Mesendoderm (in vitro differentiated cells): ENCODE data around the gene SNX12.

Experiments used
- DNase-seq: peaks from one replicate; pipeline ENCODE4 v3.0.0; 2013
- H2AK5ac ChIP-seq: 2 replicates; pipeline ENCODE4 v1.6.1; 2013; ENCODE audit warnings: low read length, inconsistent platforms
- H2BK120ac ChIP-seq: 2 replicates; pipeline ENCODE4 v1.6.1; 2013; ENCODE audit warnings: low read depth, mild to moderate bottlenecking, low read length, moderate library complexity, mixed read lengths
- H2BK15ac ChIP-seq: replicated peaks from 2 replicates; pipeline ENCODE4 v1.6.1; 2013; ENCODE audit warnings: low read depth, mild to moderate bottlenecking, moderate library complexity
- H2BK5ac ChIP-seq: 2 replicates; pipeline ENCODE4 v1.6.1; 2013; ENCODE audit warnings: low read length, inconsistent platforms
- H3K18ac ChIP-seq: 2 replicates; pipeline ENCODE4 v1.6.1; 2013; ENCODE audit warnings: mild to moderate bottlenecking, low read length, mixed read lengths
- H3K23ac ChIP-seq: one replicate; pipeline ENCODE4 v1.6.1; 2013; ENCODE audit warnings: low read length
- H3K27ac ChIP-seq: 2 replicates; pipeline ENCODE4 v1.5.1; 2013; ENCODE audit warnings: low read depth, mild to moderate bottlenecking, inconsistent platforms, low read length, moderate library complexity
- H3K27me3 ChIP-seq: 2 replicates; pipeline ENCODE4 v1.6.1; 2013; ENCODE audit warnings: low read length, control low read depth, mild to moderate bottlenecking, inconsistent platforms; ENCODE audit not compliant: insufficient read depth, poor library complexity
- H3K36me3 ChIP-seq: 2 replicates; pipeline ENCODE4 v1.6.1; 2013; ENCODE audit warnings: low read length, inconsistent platforms; ENCODE audit not compliant: control insufficient read depth, insufficient read depth
- H3K4ac ChIP-seq: one replicate; pipeline ENCODE4 v1.6.1; 2013; ENCODE audit warnings: low read depth, mild to moderate bottlenecking, low read length, moderate library complexity
- H3K4me1 ChIP-seq: 2 replicates; pipeline ENCODE4 v1.6.1; 2013; ENCODE audit warnings: low read depth, low read length, inconsistent platforms; ENCODE audit not compliant: control insufficient read depth
- H3K4me2 ChIP-seq: 2 replicates; pipeline ENCODE4 v1.6.1; 2013; ENCODE audit warnings: low read length
- H3K4me3 ChIP-seq: 2 replicates; pipeline ENCODE4 v1.5.1; 2013; ENCODE audit warnings: mild to moderate bottlenecking, low read length
- H3K56ac ChIP-seq: one replicate; pipeline ENCODE4 v1.6.1; 2013; ENCODE audit warnings: low read length
- H3K79me1 ChIP-seq: 2 replicates; pipeline ENCODE4 v1.6.1; 2013; ENCODE audit warnings: low read length, inconsistent platforms
- H3K79me2 ChIP-seq: 2 replicates; pipeline ENCODE4 v1.6.1; 2013; ENCODE audit warnings: mild to moderate bottlenecking, low read length; ENCODE audit not compliant: control insufficient read depth, insufficient read depth
- H3K9ac ChIP-seq: 2 replicates; pipeline ENCODE4 v1.6.1; 2013; ENCODE audit warnings: low read length, inconsistent platforms
- H4K5ac ChIP-seq: one replicate; pipeline ENCODE4 v1.6.1; 2013; ENCODE audit warnings: low read length
- H4K8ac ChIP-seq: one replicate; pipeline ENCODE4 v1.6.1; 2013; ENCODE audit warnings: low read depth, mild to moderate bottlenecking, control low read depth, low read length, moderate library complexity
- WGBS: extraction: QIAGEN DNeasy Blood & Tissue Kit; methylation state at CpG from one replicate; pipeline ENCODE4 v1.1.7; 2013; ENCODE audit warnings: low lambda C conversion rate, missing lambda C conversion rate; ENCODE audit not compliant: insufficient coverage; ENCODE audit errors: extremely low coverage; 5-methylcytosine and 5-hydroxymethylcytosine counted together

The SNX12 gene

DNA sequence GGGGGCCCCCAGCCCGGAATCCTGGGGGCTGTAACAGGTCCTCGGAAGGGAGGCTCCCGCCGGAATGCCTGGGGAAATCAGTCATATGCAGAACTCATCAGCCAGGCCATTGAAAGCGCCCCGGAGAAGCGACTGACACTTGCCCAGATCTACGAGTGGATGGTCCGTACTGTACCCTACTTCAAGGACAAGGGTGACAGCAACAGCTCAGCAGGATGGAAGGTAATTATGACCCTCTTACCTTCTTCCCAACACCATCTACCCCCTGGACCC lies 28.6 kb upstream of the SNX12 start:
- Histone ChIP-seq H3K4me3 (peak overlapping the region; percentile 73), H3K27me3 (no peaks in the 10 kb centered on the region), H2BK15ac (no peak overlapping the region), H3K4ac (no peak overlapping the region), H4K5ac (no peak overlapping the region), H2BK120ac (no peak overlapping the region), H3K27ac (no peak overlapping the region), H3K79me2 (no peaks in the 10 kb centered on the region), H3K18ac (no peak overlapping the region), H3K4me1 (peaks cover 5% of the 10 kb centered on the region), H3K56ac (peak overlapping the region; percentile 79), H4K8ac (no peak overlapping the region), H3K9ac (peak overlapping the region; percentile 67), H2AK5ac (no peak overlapping the region), H3K79me1 (no peaks in the 10 kb centered on the region), H3K36me3 (no peaks in the 10 kb centered on the region), H3K4me2 (peak overlapping the region; percentile 80), H2BK5ac (no peak overlapping the region), H3K23ac (no peak overlapping the region)
- WGBS: no CpG with 5 or more reads among the region's 9 CpGs
- DNase-seq: no peak

GRCh38 chrX:71095981-71096759 lies 28.0 kb upstream of the SNX12 start:
- Histone ChIP-seq H3K9ac (peak overlapping the region; percentile 67), H3K18ac (peak overlapping the region; percentile 79), H2BK120ac (no peak overlapping the region), H3K56ac (peak overlapping the region; percentile 79), H3K79me1 (no peaks in the 10 kb centered on the region), H4K5ac (no peak overlapping the region), H3K27ac (no peak overlapping the region), H3K4me2 (peak overlapping the region; percentile 80), H2BK5ac (no peak overlapping the region), H3K4me1 (peaks cover 2% of the 10 kb centered on the region), H3K4ac (peak overlapping the region; percentile 70), H4K8ac (no peak overlapping the region), H3K27me3 (no peaks in the 10 kb centered on the region), H3K36me3 (no peaks in the 10 kb centered on the region), H3K79me2 (no peaks in the 10 kb centered on the region), H3K23ac (no peak overlapping the region), H2AK5ac (no peak overlapping the region), H3K4me3 (peak overlapping the region; percentile 73), H2BK15ac (no peak overlapping the region)
- peak; percentile 75 for DNase-seq
- no CpG with 5 or more reads among the region's 46 CpGs for WGBS

DNA sequence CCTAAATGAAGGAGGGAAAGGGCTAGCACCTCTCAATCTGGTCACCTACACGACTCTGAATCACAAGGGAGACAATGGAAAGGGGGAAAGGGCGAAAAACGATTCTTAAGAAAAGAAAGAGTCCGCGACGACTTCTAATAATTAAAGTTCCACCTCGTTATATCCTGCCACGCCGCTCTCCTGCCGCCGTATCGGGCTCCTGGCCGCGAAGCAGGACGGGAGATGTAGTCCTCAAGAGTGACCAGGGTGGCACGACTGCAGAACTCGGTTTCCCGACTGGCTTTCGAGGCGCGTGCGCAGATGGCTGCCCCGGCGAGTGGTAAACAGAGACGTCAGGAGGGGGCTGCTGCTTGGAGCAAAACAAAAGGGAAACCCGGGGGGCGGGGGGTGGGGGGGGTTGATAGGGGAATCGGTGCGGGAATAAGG lies 27.4 kb upstream of the SNX12 start, which contains the start of gene FOXO4:
TSS of gene FOXO4 (plus strand) at position 297 of the 426 bp plus-strand sequence. CDS start 678 bp downstream, outside the sequence.
- no peak within 1 kb of the TSS for H4K5ac ChIP-seq
- no peaks in the 10 kb centered on the region for H3K36me3 ChIP-seq
- H2BK5ac ChIP-seq: no peak within 1 kb of the TSS
- H3K79me1 ChIP-seq: no peaks in the 10 kb centered on the region
- peak within 1 kb of the TSS; percentile 79 for H3K56ac ChIP-seq
- H3K9ac ChIP-seq: peak within 1 kb of the TSS; percentile 72
- H3K4ac ChIP-seq: peak within 1 kb of the TSS; percentile 70
- peaks cover 2% of the 10 kb centered on the region for H3K4me1 ChIP-seq
- peak; percentile 94 for DNase-seq
- no peak within 1 kb of the TSS for H2BK15ac ChIP-seq
- no peak within 1 kb of the TSS for H2AK5ac ChIP-seq
- H3K23ac ChIP-seq: no peak within 1 kb of the TSS
- no peaks in the 10 kb centered on the region for H3K27me3 ChIP-seq
- no CpG with 5 or more reads among the region's 29 CpGs for WGBS
- H3K18ac ChIP-seq: peak within 1 kb of the TSS; percentile 79
- no peak within 1 kb of the TSS for H3K27ac ChIP-seq
- peak within 1 kb of the TSS; percentile 80 for H3K4me2 ChIP-seq
- H3K79me2 ChIP-seq: no peaks in the 10 kb centered on the region
- no peak within 1 kb of the TSS for H2BK120ac ChIP-seq
- no peak within 1 kb of the TSS for H4K8ac ChIP-seq
- H3K4me3 ChIP-seq: peak within 1 kb of the TSS; percentile 73

GRCh38 chrX:71095033-71095432 lies 26.9 kb upstream of the SNX12 start:
- Histone ChIP-seq H3K79me1 (no peaks in the 10 kb centered on the region), H3K27me3 (no peaks in the 10 kb centered on the region), H3K18ac (no peak overlapping the region), H2BK15ac (no peak overlapping the region), H3K4ac (no peak overlapping the region), H2AK5ac (no peak overlapping the region), H3K56ac (peak overlapping the region; percentile 77), H3K4me1 (peaks cover 2% of the 10 kb centered on the region), H3K79me2 (no peaks in the 10 kb centered on the region), H3K9ac (peak overlapping the region; percentile 72), H3K36me3 (no peaks in the 10 kb centered on the region), H2BK120ac (no peak overlapping the region), H3K4me2 (peak overlapping the region; percentile 6), H4K5ac (no peak overlapping the region), H3K23ac (no peak overlapping the region), H3K27ac (no peak overlapping the region), H3K4me3 (peak overlapping the region; percentile 47), H2BK5ac (no peak overlapping the region), H4K8ac (no peak overlapping the region)
- DNase-seq: no peak
- WGBS: no CpG with 5 or more reads among the region's 6 CpGs

DNA sequence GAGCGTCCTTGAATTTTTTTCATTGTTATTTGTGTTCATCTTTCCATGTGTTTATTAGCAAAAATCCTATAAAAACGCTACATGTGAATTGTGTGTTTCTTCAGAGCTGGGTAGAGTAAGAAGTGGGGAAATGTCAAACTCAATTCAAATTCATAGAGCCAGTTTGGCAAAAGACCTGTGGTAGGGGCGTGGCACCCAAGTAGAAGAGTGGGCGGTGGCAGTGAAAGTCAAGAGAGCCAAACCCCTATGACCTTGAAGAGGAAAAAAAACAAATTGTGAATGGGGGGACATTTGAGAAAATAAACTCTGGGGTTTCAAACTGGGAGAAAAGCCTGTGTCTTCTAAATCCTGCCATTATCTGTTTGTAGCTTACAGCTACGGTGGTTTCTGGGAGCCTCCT lies 23.1 kb upstream of the SNX12 start:
- Histone ChIP-seq H2BK15ac (no peak overlapping the region), H3K79me2 (no peaks in the 10 kb centered on the region), H2AK5ac (no peak overlapping the region), H3K79me1 (no peaks in the 10 kb centered on the region), H3K27ac (no peak overlapping the region), H2BK120ac (no peak overlapping the region), H4K5ac (no peak overlapping the region), H3K27me3 (no peaks in the 10 kb centered on the region), H2BK5ac (no peak overlapping the region), H3K4ac (no peak overlapping the region), H3K4me3 (no peak overlapping the region), H3K56ac (no peak overlapping the region), H3K18ac (no peak overlapping the region), H3K36me3 (no peaks in the 10 kb centered on the region), H4K8ac (no peak overlapping the region), H3K4me1 (no peaks in the 10 kb centered on the region), H3K4me2 (no peak overlapping the region), H3K23ac (no peak overlapping the region), H3K9ac (no peak overlapping the region)
- no peak for DNase-seq
- no CpG with 5 or more reads among the region's 5 CpGs for WGBS

GRCh38 chrX:71085900-71086299 lies 17.8 kb upstream of the SNX12 start:
- Histone ChIP-seq H3K27me3 (no peaks in the 10 kb centered on the region), H3K27ac (no peak overlapping the region), H3K79me2 (no peaks in the 10 kb centered on the region), H3K23ac (no peak overlapping the region), H2BK120ac (no peak overlapping the region), H4K8ac (no peak overlapping the region), H3K36me3 (no peaks in the 10 kb centered on the region), H3K4me2 (no peak overlapping the region), H3K4me3 (no peak overlapping the region), H3K18ac (no peak overlapping the region), H2BK15ac (no peak overlapping the region), H3K4ac (no peak overlapping the region), H3K79me1 (no peaks in the 10 kb centered on the region), H2BK5ac (no peak overlapping the region), H2AK5ac (no peak overlapping the region), H4K5ac (no peak overlapping the region), H3K4me1 (no peaks in the 10 kb centered on the region), H3K56ac (no peak overlapping the region), H3K9ac (no peak overlapping the region)
- DNase-seq: no peak
- WGBS: no CpG with 5 or more reads among the region's 4 CpGs
